HG03060 (cell line): ENCODE data around the gene ABLIM2.

Source experiments
- ATAC-seq: cut with Tn5 transposase; IDR thresholded peaks from one replicate; pipeline ENCODE4 v1.9.1; 2021; ENCODE audit warnings: low read depth, moderate number of reproducible peaks; ENCODE audit not compliant: unreplicated experiment

The ABLIM2 gene

GRCh38 chr4:8053688-8054449 lies 104.7 kb downstream of the ABLIM2 start:
- no peak for ATAC-seq

DNA sequence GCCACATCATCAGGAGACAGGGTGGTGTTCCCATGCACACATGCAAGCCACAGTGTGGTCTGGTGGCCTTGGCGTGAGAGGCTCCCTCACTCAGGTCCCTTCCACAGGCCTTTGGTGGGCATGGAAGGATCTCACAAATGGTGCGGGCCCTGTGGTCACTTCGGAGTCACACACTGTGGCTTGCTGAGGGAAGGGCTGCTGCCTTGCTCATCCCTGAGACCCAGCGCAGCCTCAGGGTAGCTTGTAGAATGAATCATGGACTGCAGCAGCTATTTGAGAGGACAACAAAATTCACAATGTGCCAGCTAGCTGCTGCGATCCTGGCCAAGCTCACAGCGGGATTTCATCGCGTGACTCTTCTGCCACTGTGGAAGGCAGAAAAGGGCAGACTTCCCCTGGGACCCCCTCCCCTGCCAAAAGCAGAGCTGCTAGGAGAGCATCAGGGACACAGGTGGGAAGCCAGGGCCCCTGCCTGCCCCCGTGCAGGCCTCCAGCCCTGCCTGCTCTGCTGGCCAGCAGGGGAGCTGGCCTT lies 106.4 kb downstream of the ABLIM2 start:
- ATAC-seq, result no peak

DNA sequence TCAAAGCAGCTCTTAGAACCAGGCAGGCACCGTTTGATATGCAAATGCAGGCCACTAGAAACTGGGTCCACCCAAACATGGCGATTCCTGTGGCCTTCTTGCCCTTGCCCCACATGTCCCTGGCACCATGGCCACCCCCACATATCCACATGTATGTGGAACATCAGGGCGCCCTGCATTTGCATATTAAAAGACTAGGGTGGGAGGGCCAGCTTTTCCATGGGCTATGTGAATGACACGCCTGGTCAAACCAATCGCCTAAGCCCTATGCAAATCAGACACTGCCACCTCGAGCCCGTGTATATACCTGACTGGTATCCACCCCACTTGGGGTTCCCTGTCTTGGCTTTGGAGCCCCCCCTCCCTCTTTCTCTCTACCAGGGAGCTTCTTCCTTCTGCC lies 107.0 kb downstream of the ABLIM2 start:
- no peak for ATAC-seq

DNA sequence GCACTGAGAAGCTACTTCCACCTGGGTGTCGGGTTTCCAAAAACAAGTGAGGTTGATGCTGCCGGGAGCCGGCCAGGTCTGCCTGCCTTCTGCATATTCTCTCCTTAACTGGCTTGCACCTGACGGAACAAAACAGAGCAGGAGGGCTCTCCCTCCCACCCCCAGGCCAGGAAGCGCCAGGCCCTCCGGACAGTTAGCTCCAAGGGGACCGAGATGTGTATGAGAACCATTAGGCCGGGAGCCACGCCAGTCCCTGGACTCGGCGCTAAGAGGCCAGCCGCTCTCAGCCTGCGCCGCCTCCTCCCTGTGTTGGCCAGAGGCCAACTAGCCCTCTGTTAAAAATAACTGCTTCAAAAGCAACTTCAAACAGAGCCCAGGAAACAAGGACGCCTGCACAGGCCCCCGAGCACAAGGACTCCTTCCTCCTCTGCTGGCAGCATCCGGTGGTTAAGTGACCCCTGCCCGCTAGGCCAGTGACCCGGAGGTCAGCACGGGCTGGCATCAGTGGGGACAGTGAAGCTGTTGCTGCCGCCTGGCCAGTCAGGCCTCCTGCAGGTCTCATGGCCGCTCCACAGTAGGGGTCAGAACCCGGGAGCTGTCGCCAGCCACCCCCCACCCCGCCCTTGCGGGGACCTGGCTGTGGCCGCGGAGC lies 107.9 kb downstream of the ABLIM2 start:
- ATAC-seq, result no peak

- ATAC-seq, result no peak
These were observed 108.4 kb downstream of the ABLIM2 start for GRCh38 chr4:8050180-8050554.

GRCh38 chr4:8048856-8049676 lies 109.5 kb downstream of the ABLIM2 start:
- no peak for ATAC-seq

DNA sequence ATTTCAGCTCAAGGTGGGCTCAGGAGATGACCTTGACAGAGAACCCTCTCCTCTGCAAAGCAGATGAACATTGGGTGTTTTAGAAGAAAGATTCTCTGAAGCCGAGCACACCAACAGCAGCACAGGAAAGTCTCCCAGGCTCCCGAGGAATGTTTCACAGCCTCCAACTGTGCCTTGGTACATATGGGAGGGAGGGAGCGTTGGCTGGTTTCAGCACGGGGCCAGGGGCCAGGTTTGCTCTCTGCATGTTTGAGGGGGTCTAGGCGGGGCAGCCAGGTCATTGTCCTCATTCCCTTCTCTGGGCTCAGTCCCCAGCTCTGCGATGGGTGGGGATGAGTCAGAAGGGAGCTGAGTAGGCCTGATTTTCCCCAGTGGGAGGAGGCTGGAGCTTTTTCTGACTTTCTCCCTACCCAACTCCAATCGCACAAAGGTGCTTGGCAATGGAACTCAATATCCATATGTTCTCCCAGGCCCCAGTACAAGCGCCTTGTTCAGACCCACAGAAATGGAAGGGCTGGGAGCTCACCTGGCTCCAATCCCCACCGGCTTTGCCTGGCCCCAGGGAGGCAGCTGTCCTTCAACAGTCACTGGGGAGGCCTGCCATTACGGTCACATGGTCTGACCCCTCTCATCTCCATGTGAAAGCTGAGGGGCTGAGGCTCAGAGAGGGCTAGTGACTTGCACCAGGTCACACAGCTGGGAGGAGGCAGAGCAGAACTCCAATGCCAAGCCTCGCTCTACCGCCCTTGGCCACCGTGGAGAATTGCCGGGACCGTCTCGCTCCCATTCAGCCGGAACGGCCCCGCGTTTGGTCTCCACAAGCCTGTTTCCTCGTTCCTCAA lies 110.6 kb downstream of the ABLIM2 start:
- ATAC-seq, result no peak

DNA sequence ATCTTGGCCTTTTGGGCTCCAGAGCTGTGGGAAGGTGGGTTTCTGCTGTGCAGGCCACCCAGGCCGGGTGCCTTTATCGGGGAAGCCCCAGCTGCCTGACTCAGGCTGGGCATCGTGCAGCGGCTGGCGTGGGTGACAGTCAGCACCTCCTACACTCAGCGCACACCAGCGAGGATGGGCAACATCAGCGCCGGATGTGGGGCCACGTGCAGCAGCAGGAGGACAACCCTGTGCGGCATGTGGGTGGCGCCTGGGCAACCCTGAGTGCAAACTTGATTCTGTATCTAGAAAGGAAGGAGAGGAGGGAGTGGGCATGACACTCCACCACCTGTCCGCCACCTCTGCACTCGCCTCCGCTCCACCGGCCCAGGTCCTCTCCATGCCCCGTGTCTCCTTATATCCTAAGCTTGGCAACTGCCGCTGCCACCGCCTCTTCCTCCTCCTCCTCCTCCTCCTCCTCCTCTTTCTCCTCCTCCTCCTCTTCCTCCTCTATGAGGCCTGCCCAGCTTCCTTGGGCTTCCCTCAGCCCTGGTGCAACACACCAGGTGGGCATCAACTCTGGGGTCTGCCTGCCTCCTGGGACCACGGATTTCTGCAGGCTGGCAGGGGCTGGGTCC lies 111.6 kb downstream of the ABLIM2 start:
- ATAC-seq, result no peak

DNA sequence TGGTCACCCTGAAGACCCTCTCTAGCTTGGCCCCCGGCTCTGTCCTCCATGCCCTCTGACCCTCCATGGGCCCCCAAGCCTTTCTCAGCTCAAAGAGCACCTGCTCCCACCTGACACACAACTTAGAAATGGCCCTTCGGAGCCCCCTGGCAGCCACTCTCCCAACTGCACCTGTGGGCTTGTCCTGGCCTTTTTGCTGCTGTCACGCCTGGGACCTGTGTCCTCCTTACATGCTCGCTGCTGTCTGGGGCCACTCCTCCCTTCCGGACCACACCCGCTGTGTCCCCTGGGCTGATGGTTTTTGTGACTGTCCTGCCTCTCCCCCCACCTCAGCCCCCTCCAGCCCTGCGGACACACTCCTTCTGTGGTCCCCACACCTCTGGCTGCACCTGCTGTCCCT lies 112.7 kb downstream of the ABLIM2 start:
- no peak for ATAC-seq

GRCh38 chr4:8044699-8045098 lies 113.9 kb downstream of the ABLIM2 start:
- ATAC-seq, result no peak

DNA sequence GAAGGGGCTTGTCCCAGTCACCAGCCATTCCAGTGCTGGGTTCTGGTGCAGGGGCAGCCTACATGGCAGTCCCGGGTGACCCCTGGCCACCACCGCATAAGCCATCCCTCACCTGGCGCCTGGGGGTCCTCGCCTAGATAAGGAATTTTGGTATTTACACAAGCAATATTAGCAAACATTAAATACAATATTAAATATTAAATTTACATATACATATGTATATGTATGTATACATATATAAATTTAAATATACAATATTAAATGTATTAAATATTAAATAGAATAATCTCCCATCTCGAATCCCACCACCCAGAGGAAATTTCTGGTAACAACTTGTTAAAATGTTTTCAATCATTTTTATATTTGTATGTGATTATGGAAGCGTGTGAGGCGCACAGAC lies 114.4 kb downstream of the ABLIM2 start:
- no peak for ATAC-seq

GRCh38 chr4:8043596-8043995 lies 115.0 kb downstream of the ABLIM2 start:
- no peak for ATAC-seq

DNA sequence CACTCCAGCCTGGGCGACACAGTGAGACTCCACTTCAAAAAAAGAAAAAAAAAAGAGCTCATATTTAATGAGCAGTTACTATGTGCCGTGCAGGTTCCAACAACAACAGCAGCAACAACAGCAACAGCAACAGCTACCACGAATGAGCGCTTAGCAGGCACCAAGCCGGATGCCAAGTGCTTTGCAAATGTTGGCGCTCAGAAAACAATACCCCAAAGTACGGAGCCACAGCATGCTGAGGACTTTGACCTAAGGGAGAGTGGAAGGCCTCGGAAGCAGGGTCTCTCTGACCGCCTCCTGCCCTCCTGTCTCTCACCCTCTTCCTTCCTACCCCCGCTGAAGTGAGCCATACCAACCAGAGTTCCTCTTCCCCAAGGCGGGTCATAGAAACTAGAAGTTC lies 116.7 kb downstream of the ABLIM2 start:
- ATAC-seq, result no peak

GRCh38 chr4:8041172-8041571 lies 117.4 kb downstream of the ABLIM2 start:
- no peak for ATAC-seq

DNA sequence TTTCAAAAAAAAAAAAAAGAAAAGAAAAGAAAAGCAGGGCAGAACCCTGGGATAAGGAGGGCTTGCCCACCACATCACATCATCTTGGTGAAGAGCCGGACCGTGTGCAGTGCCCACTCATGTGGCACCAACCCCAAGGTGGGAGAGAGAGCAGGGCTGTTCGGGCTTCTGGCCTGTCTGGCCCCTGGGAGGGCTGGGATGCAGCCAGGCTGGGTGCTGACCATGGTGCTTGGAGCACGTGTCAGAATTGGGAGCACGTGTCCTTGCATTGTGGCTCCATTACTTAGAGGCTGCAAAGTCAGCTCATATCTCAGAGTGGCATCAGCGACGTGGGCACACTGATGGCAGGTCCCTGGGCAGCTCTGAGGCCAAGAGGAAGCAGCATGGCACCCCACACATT lies 118.0 kb downstream of the ABLIM2 start:
- no peak for ATAC-seq

DNA sequence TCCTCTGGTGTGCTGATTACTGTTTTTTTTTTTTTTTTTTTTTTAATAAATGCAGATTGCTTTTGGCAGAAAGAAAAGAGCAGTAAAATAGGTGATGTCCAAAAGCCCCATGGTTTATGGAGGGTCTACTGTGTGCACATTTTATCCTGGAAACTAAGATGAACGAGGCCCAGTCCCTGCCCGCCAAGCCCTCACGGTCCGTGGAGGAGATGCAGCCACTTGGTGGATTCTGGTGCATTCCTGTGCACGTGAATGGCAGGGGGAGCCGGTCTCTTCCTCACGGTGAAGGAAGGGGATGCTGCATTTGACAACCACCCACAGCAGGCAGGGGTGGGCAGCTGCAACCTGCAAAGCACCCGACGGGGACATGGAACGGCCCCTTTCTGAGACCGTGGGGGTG lies 118.8 kb downstream of the ABLIM2 start:
- no peak for ATAC-seq

- ATAC-seq, result no peak
These were observed 119.3 kb downstream of the ABLIM2 start for GRCh38 chr4:8039290-8039689.

GRCh38 chr4:8038719-8039251 lies 119.8 kb downstream of the ABLIM2 start:
- no peak for ATAC-seq

DNA sequence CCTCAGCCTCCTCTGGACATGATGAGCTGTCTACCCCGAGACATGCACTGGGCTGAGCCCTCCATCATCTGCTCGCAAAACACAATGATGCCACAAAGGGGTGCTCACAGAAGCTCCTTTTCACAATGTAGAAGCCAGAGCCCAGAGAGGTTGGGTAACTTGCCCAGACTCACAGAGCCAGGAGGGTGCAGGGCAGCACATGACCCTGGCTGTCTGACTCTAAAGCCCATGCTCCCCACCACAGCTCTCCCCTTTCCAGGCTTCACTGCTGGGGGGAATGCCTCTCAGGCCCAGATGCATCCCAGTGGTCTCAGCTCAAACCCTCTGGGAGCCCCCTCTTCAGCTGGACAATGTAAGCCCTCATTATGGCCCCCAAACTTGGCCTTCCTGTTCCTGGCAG lies 120.5 kb downstream of the ABLIM2 start:
- no peak for ATAC-seq
